Heart right ventricle (tissue), 16 donors: ENCODE data around the gene TFPT. TPM values are rescaled to one million over a fixed set of nuclear protein-coding genes. Genes with fewer than 3 reads are reported as not detected.
A peak's percentile ranks its signal among the peaks of the same experiment; 100 is the strongest.

Experiments used
- ATAC-seq, 8 donors: fragments of 200-7000 bp; cut with Tn5 transposase; one replicate each; pipeline ENCODE4 v1.9.1; 2020; ENCODE audit warnings: mild to moderate bottlenecking in 8 of 8, moderate library complexity in 8 of 8, moderate number of reproducible peaks in 1 of 8
- DNase-seq, 2 donors: peaks; one replicate each; pipeline ENCODE4 v3.0.0-alpha.2; 2020
- H3K27ac ChIP-seq, 10 donors: fragments of 200-600 bp; sonication (generic) in 2 of 10; one replicate each; pipeline versions ENCODE4 v1.5.0 to v1.8.0; 2020 to 2022; ENCODE audit warnings: mild to moderate bottlenecking in 3 of 10
- H3K27me3 ChIP-seq, 7 donors: fragments of 200-600 bp; one replicate each; pipeline ENCODE4 v1.8.0; 2021 to 2022; ENCODE audit warnings: mild to moderate bottlenecking in 2 of 7
- H3K36me3 ChIP-seq, 9 donors: fragments of 200-600 bp; sonication (generic) in 1 of 9; one replicate each; pipeline versions ENCODE4 v1.5.0 to v1.8.0; 2020 to 2022; ENCODE audit warnings: mild to moderate bottlenecking in 2 of 9
- H3K4me1 ChIP-seq, 9 donors: fragments of 200-600 bp; sonication (generic) in 1 of 9; one replicate each; pipeline versions ENCODE4 v1.5.0 to v1.8.0; 2020 to 2022; ENCODE audit warnings: mild to moderate bottlenecking in 4 of 9
- H3K4me3 ChIP-seq, 10 donors: fragments of 200-600 bp; sonication (generic) in 2 of 10; one replicate each; pipeline versions ENCODE4 v1.5.0 to v1.8.0; 2020 to 2022; ENCODE audit warnings: mild to moderate bottlenecking in 7 of 10, moderate library complexity in 2 of 10
- H3K9me3 ChIP-seq, 11 donors: fragments of 200-600 bp in 10 of 11; sonication (generic) in 2 of 11; one replicate each; pipeline versions ENCODE4 v1.5.0 to v1.8.0; 2013 to 2022; ENCODE audit warnings: mild to moderate bottlenecking in 2 of 11, control low read depth in 1 of 11, moderate library complexity in 1 of 11
- CTCF ChIP-seq, 9 donors: fragments of 200-600 bp; sonication (generic) in 2 of 9; IDR thresholded peaks; one replicate each; pipeline versions ENCODE4 v1.5.0 to v1.8.0; 2021 to 2022; ENCODE audit warnings: antibody characterized with exemption in 9 of 9, mild to moderate bottlenecking in 5 of 9, moderate library complexity in 1 of 9
- WGBS, 2 donors: extraction: QIAGEN DNeasy Blood & Tissue Kit; methylation state at CpG; one replicate each; pipeline ENCODE4 v1.1.7; 2013; ENCODE audit warnings: inconsistent platforms in 1 of 2; 5-methylcytosine and 5-hydroxymethylcytosine counted together
- intact Hi-C, 10 donors: fragments of 100-400 bp; cut with DNase I; formaldehyde crosslinking; loops; one replicate each; pipeline versions ENCODE4 v1.11.1 to v1.14.2; 2022
- polyA plus RNA-seq, 2 donors: library from polyadenylated mRNA; stranded (reverse); fragments of 200-250 nt; gene quantifications; one replicate each; pipeline ENCODE4 v1.2.3, GENCODE V29; 2013
- total RNA-seq, 10 donors: library from RNA; stranded (reverse); fragmentation: NEBNext Ultra II Directional in 3 of 10; extraction: Animal tissue kit (Norgen Biotek cat#: 25700) in 3 of 10; gene quantifications; one replicate each; pipeline versions ENCODE4 v1.2.1 to v1.2.4, GENCODE V29; 2021 to 2023
- donor health status: Arrhythmogenic right ventricular cardiomyopathy.
- donor health status: ischemic (EF 13 %, LVEDD 7.1; RV severe dilation, severe dysfunction).
- donor health status: healthy with polysubstance abuse.
- donor health status: DM: no; HTN: yes; CAD: no.
- donor health status: DM: no; HTN: no; CAD: no.
- donor health status: ischemic (EF 25% LVEDD 6.9; RV normal size, moderate dysfunction).
- donor health status: ischemic (EF 25% LVEDD 5.7; RV mildly dilated, moderate dysfunction).
- donor health status: healthy.
- donor health status: DM: yes; HTN: yes; CAD: no.
- donor health status: Ischemic cardiomyopathy.
- donor health status: ischemic (EF 35%, LVEDD 5.7; RV mildly dilated, moderate dysfunction).
- donor health status: nonischemic (EF 11% LVEDD 7.7; RV severe dilation, severe dysfunction).
- donor health status: DM: yes; HTN: yes; CAD: no.
- donor health status: PGD.
- donor health status: ischemic (EF 29% LVEDD 5.4; RV normal size, mild dysfunction).
- donor health status: nonischemic (EF 23%, LVEDD 6.1; RV moderate dilation, normal function).

TFPT gene
- total and polyA plus RNA-seq, 12 donors, result 11.0 to 33.8 (median 13.2) TPM

GRCh38 chr19:54136864-54137698, 21.6 kb upstream of the TFPT start:
- Histone ChIP-seq H3K4me3 (peak overlapping the region; percentile 7 to 100 (median 99)), H3K27ac (peak overlapping the region in 9 of 10 donors; percentile 95 to 99 (median 98)), H3K9me3 (no peaks in the 10 kb centered on the region), H3K36me3 (peaks cover 0 to 35% (median 0%) of the 10 kb centered on the region in 9 donors), H3K27me3 (peaks cover 0 to 6% (median 0%) of the 10 kb centered on the region in 7 donors), H3K4me1 (peaks cover 16 to 51% (median 39%) of the 10 kb centered on the region in 9 donors)
- intact Hi-C loops, result loop anchor here in 2 of 10 donors (1.0 to 2.0 kb wide), 2 partner anchors 22 kb away; partner anchors contain the start of genes PRPF31 (in 2 of the 2) and TFPT (in 2 of the 2)
- peak; percentile 90 to 95 (median 94) for ATAC-seq
- peak; percentile 99 to 100 for DNase-seq
- TF ChIP-seq CTCF (IDR thresholded peaks at IDR 0.05), result no peak
- 0% methylated on average over 46 of the region's 46 CpGs for WGBS, 2 donors

- peak overlapping the region in 9 of 10 donors; percentile 28 to 76 (median 61) for H3K27ac ChIP-seq
- H3K4me3 ChIP-seq, result peak overlapping the region; percentile 7 to 69 (median 58)
- no peak for ATAC-seq
- H3K9me3 ChIP-seq, result no peaks in the 10 kb centered on the region
- TF ChIP-seq CTCF (IDR thresholded peaks at IDR 0.05), result no peak
- 4% methylated on average over 30 of the region's 30 CpGs for WGBS, 2 donors
- H3K27me3 ChIP-seq, result peaks cover 0 to 6% (median 0%) of the 10 kb centered on the region in 7 donors
- no peak for DNase-seq
- peaks cover 0 to 35% (median 0%) of the 10 kb centered on the region in 9 donors for H3K36me3 ChIP-seq
- intact Hi-C loops, result loop anchor here in 1 of 10 donors (2.0 kb wide), 1 partner anchor 21 kb away; the partner anchor contains the start of genes PRPF31 and TFPT
- H3K4me1 ChIP-seq, result peaks cover 16 to 45% (median 38%) of the 10 kb centered on the region in 9 donors
These were observed 20.8 kb upstream of the TFPT start for GRCh38 chr19:54136086-54136863.

DNA sequence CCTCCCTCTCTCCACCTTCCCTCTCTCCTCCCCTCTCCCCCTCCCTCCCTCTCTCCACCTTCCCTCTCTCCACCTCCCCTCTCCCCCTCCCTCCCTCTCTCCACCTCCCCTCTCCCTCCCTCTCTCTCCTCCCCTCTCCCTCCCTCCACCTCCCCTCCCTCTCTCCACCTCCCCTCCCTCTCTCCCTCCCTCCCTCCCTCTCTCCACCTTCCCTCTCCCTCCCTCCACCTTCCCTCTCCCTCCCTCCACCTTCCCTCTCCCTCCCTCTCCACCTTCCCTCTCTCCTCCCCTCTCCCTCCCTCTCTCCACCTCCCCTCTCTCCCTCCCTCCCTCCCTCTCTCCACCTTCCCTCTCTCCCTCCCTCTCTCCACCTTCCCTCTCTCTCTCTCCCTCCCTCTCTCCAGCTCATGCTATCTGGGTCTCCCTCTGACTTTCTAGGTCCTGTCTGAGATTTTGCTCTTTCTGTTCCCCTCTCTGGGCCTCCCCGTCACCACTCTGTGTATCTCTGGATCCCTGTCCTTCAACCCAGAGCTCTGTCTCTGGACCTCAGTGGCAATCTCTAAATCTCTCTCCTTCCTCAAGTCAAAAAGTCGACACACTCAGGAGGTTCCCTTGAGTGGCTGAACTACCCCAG, 18.6 kb upstream of the TFPT start:
- Histone ChIP-seq H3K36me3 (peaks cover 0 to 38% (median 8%) of the 10 kb centered on the region in 9 donors), H3K4me1 (peaks cover 10 to 23% (median 17%) of the 10 kb centered on the region in 9 donors), H3K9me3 (no peaks in the 10 kb centered on the region), H3K4me3 (no peak overlapping the region), H3K27ac (no peak overlapping the region), H3K27me3 (peaks cover 0 to 6% (median 0%) of the 10 kb centered on the region in 7 donors)
- DNase-seq (no peak), ATAC-seq (no peak)
- 63 to 79% methylated on average over 2 of the region's 2 CpGs for WGBS, 2 donors
- intact Hi-C loops, result no loop called here
- TF ChIP-seq CTCF (IDR thresholded peaks at IDR 0.05), result no peak
